Esophagus (tissue), 2 donors: ENCODE data around the gene SLC37A3. TPM values are rescaled to one million over a fixed set of nuclear protein-coding genes. Genes with fewer than 3 reads are reported as not detected.
"Not testable (repeated sequence)": the region's sequence is repeated elsewhere in the genome, so short reads cannot be mapped to it uniquely, and the experiment has no call there.

ENCODE experiments used
- H3K27ac ChIP-seq, 2 donors: one replicate each; pipeline ENCODE4 v1.5.1; 2013; ENCODE audit warnings: low read depth in 2 of 2, mild to moderate bottlenecking in 2 of 2, inconsistent platforms in 1 of 2, low read length in 1 of 2, moderate library complexity in 1 of 2
- H3K27me3 ChIP-seq, 2 donors: one replicate each; pipeline ENCODE4 v1.6.1; 2013; ENCODE audit warnings: low read length in 2 of 2, control low read depth in 1 of 2, mild to moderate bottlenecking in 1 of 2; ENCODE audit not compliant: insufficient read depth in 2 of 2, control insufficient read depth in 1 of 2
- H3K36me3 ChIP-seq, 2 donors: one replicate each; pipeline ENCODE4 v1.6.1; 2013; ENCODE audit warnings: low read length in 1 of 2; ENCODE audit not compliant: control insufficient read depth in 2 of 2, insufficient read depth in 2 of 2
- H3K4me1 ChIP-seq, 2 donors: one replicate each; pipeline ENCODE4 v1.6.1; 2013; ENCODE audit warnings: low read length in 1 of 2; ENCODE audit not compliant: control insufficient read depth in 2 of 2, insufficient read depth in 2 of 2
- H3K4me3 ChIP-seq, 2 donors: one replicate each; pipeline ENCODE4 v1.5.1; 2013; ENCODE audit warnings: low read length in 2 of 2, mild to moderate bottlenecking in 2 of 2, low read depth in 1 of 2, moderate library complexity in 1 of 2
- H3K9me3 ChIP-seq, 2 donors: one replicate each; pipeline ENCODE4 v1.6.1; 2013; ENCODE audit warnings: mild to moderate bottlenecking in 2 of 2, low read depth in 1 of 2, low read length in 1 of 2, moderate library complexity in 1 of 2; ENCODE audit not compliant: control insufficient read depth in 2 of 2, insufficient read depth in 1 of 2
- WGBS, 2 donors: extraction: QIAGEN DNeasy Blood & Tissue Kit; methylation state at CpG; one replicate each; pipeline ENCODE4 v1.1.7; 2013; 5-methylcytosine and 5-hydroxymethylcytosine counted together
- polyA plus RNA-seq, 2 donors: library from polyadenylated mRNA; stranded (reverse); fragments of 200-250 nt; gene quantifications; one replicate each; pipeline ENCODE4 v1.2.3, GENCODE V29; 2013
- donor health status: healthy with polysubstance abuse.
- donor health status: Bipolar disorder and iron deficiency.

Gene SLC37A3
- polyA plus RNA-seq, 2 donors = 11.7 to 13.4 TPM

- Histone ChIP-seq H3K36me3 (no peaks in the 10 kb centered on the region), H3K4me1 (no peaks in the 10 kb centered on the region), H3K27ac (no peak overlapping the region), H3K27me3 (no peaks in the 10 kb centered on the region), H3K4me3 (no peak overlapping the region), H3K9me3 (no peaks in the 10 kb centered on the region)
- WGBS, 2 donors = 82 to 86% methylated on average over 12 of the region's 12 CpGs
Observed at GRCh38 chr7:140425718-140426117, 27.4 kb upstream of the SLC37A3 start.

- no peak overlapping the region for H3K4me3 ChIP-seq
- no peak overlapping the region for H3K27ac ChIP-seq
- no peaks in the 10 kb centered on the region for H3K36me3 ChIP-seq
- H3K27me3 ChIP-seq = no peaks in the 10 kb centered on the region
- no peaks in the 10 kb centered on the region for H3K4me1 ChIP-seq
- no peaks in the 10 kb centered on the region for H3K9me3 ChIP-seq
- WGBS, 2 donors = 94% methylated on average over 3 of the region's 3 CpGs
Observed at GRCh38 chr7:140423501-140423900, 25.2 kb upstream of the SLC37A3 start.

GRCh38 chr7:140421521-140421920 lies 23.2 kb upstream of the SLC37A3 start:
- no peak overlapping the region for H3K4me3 ChIP-seq
- no peaks in the 10 kb centered on the region for H3K9me3 ChIP-seq
- no peak overlapping the region for H3K27ac ChIP-seq
- no peaks in the 10 kb centered on the region for H3K36me3 ChIP-seq
- H3K4me1 ChIP-seq = no peaks in the 10 kb centered on the region
- H3K27me3 ChIP-seq = no peaks in the 10 kb centered on the region
- WGBS, 2 donors = 92 to 100% methylated on average over 2 of the region's 2 CpGs

DNA sequence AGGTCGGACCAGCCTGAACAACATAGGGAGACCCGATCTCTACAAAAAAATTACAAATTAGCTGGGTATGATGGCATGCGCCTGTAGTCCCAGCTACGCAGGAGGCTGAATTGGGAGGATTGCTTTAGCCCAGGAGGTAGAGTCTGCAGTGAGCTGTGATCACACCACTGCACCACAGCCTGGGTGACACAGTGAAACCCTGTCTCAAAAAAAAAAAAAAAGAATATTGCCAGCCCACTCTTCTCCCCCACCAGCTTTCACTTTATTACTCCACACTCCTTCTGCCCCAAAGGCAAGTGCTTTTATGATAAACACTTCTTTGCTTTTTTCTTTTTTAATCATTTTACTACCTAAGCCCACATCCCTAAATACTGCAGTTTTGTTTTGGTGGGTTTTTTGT lies 20.3 kb upstream of the SLC37A3 start:
- no peaks in the 10 kb centered on the region for H3K36me3 ChIP-seq
- H3K27me3 ChIP-seq = no peaks in the 10 kb centered on the region
- H3K4me1 ChIP-seq = no peaks in the 10 kb centered on the region
- no peaks in the 10 kb centered on the region for H3K9me3 ChIP-seq
- H3K4me3 ChIP-seq = no peak overlapping the region
- H3K27ac ChIP-seq = no peak overlapping the region
- WGBS, 2 donors = 81 to 92% methylated on average over 4 of the region's 4 CpGs

DNA sequence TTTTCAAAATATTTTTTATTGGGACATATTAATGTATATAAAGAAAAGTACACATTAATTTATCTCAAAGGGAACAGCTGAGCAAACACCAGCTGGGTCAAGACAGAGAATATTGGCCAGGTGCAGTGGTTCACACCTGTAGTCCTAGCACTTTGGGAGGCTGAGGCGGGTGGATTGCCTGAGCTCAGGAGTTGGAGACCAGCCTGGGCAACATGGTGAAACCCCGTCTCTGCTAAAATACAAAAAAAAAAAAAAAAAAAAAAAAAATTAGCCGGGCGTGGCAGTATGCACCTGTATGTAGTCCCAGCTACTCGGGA lies 19.8 kb upstream of the SLC37A3 start:
- WGBS, 2 donors = 77 to 81% methylated on average over 4 to 5 of the region's 5 CpGs
- not testable (repeated sequence) for H3K4me1 ChIP-seq, H3K27me3 ChIP-seq, H3K27ac ChIP-seq, H3K36me3 ChIP-seq, H3K9me3 ChIP-seq, H3K4me3 ChIP-seq

GRCh38 chr7:140417456-140418155 lies 19.3 kb upstream of the SLC37A3 start:
- Histone ChIP-seq H3K36me3 (no peaks in the 10 kb centered on the region), H3K4me3 (no peak overlapping the region), H3K4me1 (no peaks in the 10 kb centered on the region), H3K27ac (no peak overlapping the region), H3K9me3 (no peaks in the 10 kb centered on the region), H3K27me3 (no peaks in the 10 kb centered on the region)
- 62 to 80% methylated on average over 8 of the region's 8 CpGs for WGBS, 2 donors

DNA sequence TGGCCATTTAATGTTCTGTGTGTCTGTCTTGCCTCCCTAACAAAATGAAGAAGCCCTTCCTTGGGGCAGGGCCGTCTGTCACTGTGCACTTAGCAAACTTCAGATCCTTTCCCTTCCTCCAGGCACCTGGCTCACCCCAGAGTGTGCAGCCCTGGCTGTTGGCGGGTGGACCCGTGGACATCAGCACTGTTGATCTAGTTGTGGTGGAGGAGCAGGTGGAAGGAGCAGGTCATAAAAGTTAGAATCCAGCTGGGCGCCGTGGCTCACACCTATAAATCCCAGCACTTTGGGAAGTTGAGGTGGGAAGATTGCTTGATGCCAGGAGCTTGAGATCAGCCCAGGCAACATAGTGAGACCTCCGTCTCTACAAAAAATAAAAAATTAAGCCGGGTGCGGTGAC lies 18.2 kb upstream of the SLC37A3 start:
- H3K27me3 ChIP-seq = no peaks in the 10 kb centered on the region
- no peaks in the 10 kb centered on the region for H3K9me3 ChIP-seq
- no peaks in the 10 kb centered on the region for H3K4me1 ChIP-seq
- H3K4me3 ChIP-seq = no peak overlapping the region
- 73 to 84% methylated on average over 8 of the region's 8 CpGs for WGBS, 2 donors
- H3K27ac ChIP-seq = no peak overlapping the region
- no peaks in the 10 kb centered on the region for H3K36me3 ChIP-seq

DNA sequence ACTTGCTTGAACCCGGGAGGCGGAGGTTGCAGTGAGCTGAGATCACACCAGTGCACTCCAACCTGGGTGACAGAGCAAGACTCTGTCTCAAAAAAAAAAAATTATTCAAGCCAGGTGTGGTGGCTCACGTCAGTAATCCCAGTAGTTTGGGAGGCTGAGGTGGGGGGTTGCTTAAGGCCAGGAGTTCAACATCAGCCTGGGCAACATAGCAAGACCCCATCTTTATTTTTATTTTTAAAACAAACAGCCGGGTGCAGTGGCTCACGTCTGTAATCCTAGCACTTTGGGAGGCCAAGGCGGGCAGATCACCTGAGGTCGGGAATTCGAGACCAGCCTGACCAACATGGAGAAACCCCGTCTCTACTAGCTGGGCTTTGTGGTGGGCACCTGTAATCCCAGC lies 17.5 kb upstream of the SLC37A3 start:
- not testable (repeated sequence) for H3K27ac ChIP-seq, H3K4me3 ChIP-seq, H3K36me3 ChIP-seq, H3K4me1 ChIP-seq, H3K9me3 ChIP-seq, H3K27me3 ChIP-seq
- WGBS, 2 donors = 91 to 92% methylated on average over 9 of the region's 9 CpGs

- Histone ChIP-seq H3K4me3 (no peak overlapping the region), H3K9me3 (no peaks in the 10 kb centered on the region), H3K4me1 (no peaks in the 10 kb centered on the region), H3K27ac (no peak overlapping the region), H3K36me3 (no peaks in the 10 kb centered on the region), H3K27me3 (no peaks in the 10 kb centered on the region)
- 94 to 98% methylated on average over 3 of the region's 3 CpGs for WGBS, 2 donors
Observed at GRCh38 chr7:140415361-140415760, 17.0 kb upstream of the SLC37A3 start.

DNA sequence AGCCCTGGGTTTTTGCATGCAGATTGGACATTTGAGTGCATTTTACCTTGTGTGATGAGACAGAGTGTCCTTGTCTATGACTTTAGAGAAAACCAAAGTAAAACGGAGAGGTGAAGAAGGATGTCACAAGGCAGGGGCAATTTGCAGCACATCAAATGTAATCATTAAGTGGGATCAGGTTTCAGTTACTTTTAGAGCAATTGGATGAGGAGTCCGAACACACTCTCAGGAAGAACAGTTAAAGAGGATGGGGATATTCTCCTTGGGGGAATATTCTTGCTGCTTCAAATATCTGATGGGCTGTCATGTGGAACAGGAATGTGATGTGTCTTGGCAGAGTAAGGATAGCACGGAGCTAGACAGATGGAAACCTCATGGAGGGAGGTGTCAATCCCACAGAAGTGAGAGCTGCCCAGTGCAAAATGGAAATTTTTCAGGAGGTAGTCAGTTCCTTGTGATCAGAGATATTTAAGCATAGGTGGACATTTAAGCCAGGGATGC lies 6.3 kb upstream of the SLC37A3 start:
- Histone ChIP-seq H3K4me1 (no peaks in the 10 kb centered on the region), H3K36me3 (no peaks in the 10 kb centered on the region), H3K4me3 (no peak overlapping the region), H3K9me3 (no peaks in the 10 kb centered on the region), H3K27ac (no peak overlapping the region), H3K27me3 (no peaks in the 10 kb centered on the region)
- 34 to 37% methylated on average over 3 of the region's 3 CpGs for WGBS, 2 donors
